Measurements from ENCODE around the gene LDLRAD3. TPM values are rescaled to one million over a fixed set of nuclear protein-coding genes. Genes with fewer than 3 reads are reported as not detected.

LDLRAD3 gene
- total RNA-seq, 2 donors from 2014 or later: 19.2 to 30.6 TPM

DNA sequence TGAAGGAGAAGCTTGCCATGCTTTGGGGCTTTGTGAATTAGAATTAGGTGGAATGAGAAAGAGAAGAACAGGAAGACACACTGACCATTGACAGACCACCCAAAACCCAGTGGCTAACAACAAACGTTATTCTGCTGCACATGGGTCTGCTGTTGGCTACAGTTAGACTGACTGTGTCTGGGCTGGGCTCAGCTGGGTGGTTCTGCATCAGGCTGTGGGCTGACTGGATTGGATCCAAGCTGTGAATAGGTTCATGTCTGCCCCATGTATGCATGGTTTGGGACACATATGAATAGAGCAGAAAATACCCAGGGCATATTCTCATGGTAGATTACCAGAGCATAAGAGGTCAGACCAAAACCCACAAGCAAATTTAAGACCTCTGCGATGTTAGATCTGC, 11.7 kb upstream of the LDLRAD3 start:
- Histone ChIP-seq H3K4me1 (ENCODE audit: control insufficient read depth, insufficient read depth, low read length) (no peaks in the 10 kb centered on the region), H3K27me3 (ENCODE audit: control insufficient read depth, insufficient read depth, low read length, poor library complexity, severe bottlenecking) (no peaks in the 10 kb centered on the region), H3K4me3 (ENCODE audit: low read length) (no peak overlapping the region), H3K27ac (ENCODE audit: low read depth, low read length) (no peak overlapping the region), H3K9me3 (ENCODE audit: control insufficient read depth, low read length) (peaks cover 4% of the 10 kb centered on the region), H3K36me3 (ENCODE audit: control insufficient read depth, insufficient read depth, low read length) (no peaks in the 10 kb centered on the region), H3K9ac (ENCODE audit: extremely low read depth, low read length, poor library complexity, severe bottlenecking) (no peak overlapping the region)
- no peaks in the 10 kb centered on the region for H3K36me3 Mint-ChIP-seq (ENCODE audit: low read depth)
- no peak overlapping the region for H3K4me3 Mint-ChIP-seq
- peaks cover 6% of the 10 kb centered on the region for H3K27me3 Mint-ChIP-seq (ENCODE audit: insufficient read depth)
- H3K4me1 Mint-ChIP-seq: peaks cover 5% of the 10 kb centered on the region
- WGBS, 2 experiments (ENCODE audit: insufficient coverage in 1 of 2, insufficient read length in 1 of 2): 91 to 100% methylated on average over 1 to 2 of the region's 2 CpGs
- no peaks in the 10 kb centered on the region for H3K9me3 Mint-ChIP-seq
- no peak overlapping the region for H3K27ac Mint-ChIP-seq
- TF ChIP-seq, protein P1, sequence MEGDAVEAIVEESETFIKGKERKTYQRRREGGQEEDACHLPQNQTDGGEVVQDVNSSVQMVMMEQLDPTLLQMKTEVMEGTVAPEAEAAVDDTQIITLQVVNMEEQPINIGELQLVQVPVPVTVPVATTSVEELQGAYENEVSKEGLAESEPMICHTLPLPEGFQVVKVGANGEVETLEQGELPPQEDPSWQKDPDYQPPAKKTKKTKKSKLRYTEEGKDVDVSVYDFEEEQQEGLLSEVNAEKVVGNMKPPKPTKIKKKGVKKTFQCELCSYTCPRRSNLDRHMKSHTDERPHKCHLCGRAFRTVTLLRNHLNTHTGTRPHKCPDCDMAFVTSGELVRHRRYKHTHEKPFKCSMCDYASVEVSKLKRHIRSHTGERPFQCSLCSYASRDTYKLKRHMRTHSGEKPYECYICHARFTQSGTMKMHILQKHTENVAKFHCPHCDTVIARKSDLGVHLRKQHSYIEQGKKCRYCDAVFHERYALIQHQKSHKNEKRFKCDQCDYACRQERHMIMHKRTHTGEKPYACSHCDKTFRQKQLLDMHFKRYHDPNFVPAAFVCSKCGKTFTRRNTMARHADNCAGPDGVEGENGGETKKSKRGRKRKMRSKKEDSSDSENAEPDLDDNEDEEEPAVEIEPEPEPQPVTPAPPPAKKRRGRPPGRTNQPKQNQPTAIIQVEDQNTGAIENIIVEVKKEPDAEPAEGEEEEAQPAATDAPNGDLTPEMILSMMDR (conservative IDR thresholded peaks at IDR 0.05): no peak
- DNase-seq: no peak

DNA sequence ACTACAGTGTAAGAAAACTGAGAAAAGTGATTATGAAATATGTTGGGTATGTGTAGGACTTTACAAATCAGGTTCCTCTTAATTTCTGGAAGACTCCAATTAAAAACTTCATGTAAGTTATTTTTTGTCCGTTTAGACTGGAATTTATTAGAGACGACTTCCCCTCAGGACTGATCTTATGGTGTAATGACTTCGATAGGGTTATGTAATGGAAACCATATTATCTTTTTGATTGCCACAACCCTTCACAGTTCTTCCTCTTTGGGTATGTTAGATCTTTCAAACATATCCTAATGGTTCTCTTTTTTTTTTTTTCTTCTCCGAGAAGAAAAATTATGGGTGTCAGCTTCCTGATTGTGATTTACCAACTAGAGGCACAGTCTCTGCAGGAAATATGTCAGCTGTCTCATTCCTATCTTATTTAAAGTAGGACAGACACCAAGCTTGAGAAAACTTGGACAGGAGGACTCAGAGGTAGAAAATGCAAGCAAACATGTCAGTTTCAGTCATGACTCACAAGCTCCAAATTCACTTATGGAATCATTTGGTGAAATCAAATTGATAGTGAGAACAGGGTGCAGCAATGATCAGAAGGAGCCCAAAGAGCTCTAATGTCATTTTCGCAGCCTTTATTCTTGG, 11.1 kb upstream of the LDLRAD3 start:
- Mint-ChIP-seq H3K27ac (no peak overlapping the region), H3K4me3 (no peak overlapping the region), H3K9me3 (no peaks in the 10 kb centered on the region), H3K36me3 (ENCODE audit: low read depth) (no peaks in the 10 kb centered on the region), H3K4me1 (peaks cover 12% of the 10 kb centered on the region), H3K27me3 (ENCODE audit: insufficient read depth) (peaks cover 10% of the 10 kb centered on the region)
- no peak overlapping the region for H3K27ac ChIP-seq (ENCODE audit: low read depth, low read length)
- no peaks in the 10 kb centered on the region for H3K4me1 ChIP-seq (ENCODE audit: control insufficient read depth, insufficient read depth, low read length)
- TF ChIP-seq, protein P1 (conservative IDR thresholded peaks at IDR 0.05): no peak
- peaks cover 4% of the 10 kb centered on the region for H3K9me3 ChIP-seq (ENCODE audit: control insufficient read depth, low read length)
- no peaks in the 10 kb centered on the region for H3K36me3 ChIP-seq (ENCODE audit: control insufficient read depth, insufficient read depth, low read length)
- H3K27me3 ChIP-seq (ENCODE audit: control insufficient read depth, insufficient read depth, low read length, poor library complexity, severe bottlenecking): no peaks in the 10 kb centered on the region
- no peak for DNase-seq
- 88 to 100% methylated on average over 4 to 5 of the region's 5 CpGs for whole genome bisulfite sequencing, 2 experiments (ENCODE audit: insufficient coverage in 1 of 2, insufficient read length in 1 of 2)
- H3K9ac ChIP-seq (ENCODE audit: extremely low read depth, low read length, poor library complexity, severe bottlenecking): no peak overlapping the region
- H3K4me3 ChIP-seq (ENCODE audit: low read length): no peak overlapping the region

DNA sequence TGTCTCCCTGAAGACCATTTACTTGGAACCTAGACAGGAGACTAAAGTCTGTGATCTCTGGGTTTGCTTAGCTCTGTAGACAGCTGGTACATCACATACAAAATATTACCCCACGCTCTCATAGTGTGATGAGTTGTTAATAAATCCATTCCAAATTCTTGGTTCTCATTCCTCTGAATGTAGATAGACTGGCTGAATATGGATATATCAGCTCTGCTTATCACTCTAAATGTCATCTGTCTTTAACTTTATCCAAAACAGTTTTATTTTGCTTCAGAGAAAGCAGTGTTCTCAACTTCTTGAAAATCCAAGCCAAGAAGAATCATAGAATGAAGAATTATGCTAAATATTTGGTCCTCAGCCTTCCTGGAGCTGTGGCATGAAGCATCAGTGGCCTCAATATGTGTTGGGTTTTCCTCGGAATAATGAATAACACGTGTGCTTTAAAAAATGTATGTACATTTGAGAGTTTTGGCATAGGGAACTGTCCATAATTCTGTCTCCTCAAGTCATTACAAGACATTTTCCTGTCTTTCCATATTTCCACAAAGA, 10.5 kb upstream of the LDLRAD3 start:
- Histone ChIP-seq H3K4me1 (ENCODE audit: control insufficient read depth, insufficient read depth, low read length) (no peaks in the 10 kb centered on the region), H3K36me3 (ENCODE audit: control insufficient read depth, insufficient read depth, low read length) (no peaks in the 10 kb centered on the region), H3K4me3 (ENCODE audit: low read length) (no peak overlapping the region), H3K27me3 (ENCODE audit: control insufficient read depth, insufficient read depth, low read length, poor library complexity, severe bottlenecking) (no peaks in the 10 kb centered on the region), H3K27ac (ENCODE audit: low read depth, low read length) (no peak overlapping the region), H3K9me3 (ENCODE audit: control insufficient read depth, low read length) (peaks cover 4% of the 10 kb centered on the region), H3K9ac (ENCODE audit: extremely low read depth, low read length, poor library complexity, severe bottlenecking) (no peak overlapping the region)
- H3K36me3 Mint-ChIP-seq (ENCODE audit: low read depth): no peaks in the 10 kb centered on the region
- H3K4me3 Mint-ChIP-seq: no peak overlapping the region
- WGBS, 2 experiments (ENCODE audit: insufficient coverage in 1 of 2, insufficient read length in 1 of 2): 86% methylated on average over 2 of the region's 3 CpGs; no CpG with 5 or more reads in 1 of the 2 experiments
- no peak for DNase-seq
- H3K4me1 Mint-ChIP-seq: peaks cover 17% of the 10 kb centered on the region
- no peak overlapping the region for H3K27ac Mint-ChIP-seq
- H3K9me3 Mint-ChIP-seq: no peaks in the 10 kb centered on the region
- TF ChIP-seq, protein P1 (conservative IDR thresholded peaks at IDR 0.05): no peak
- peaks cover 10% of the 10 kb centered on the region for H3K27me3 Mint-ChIP-seq (ENCODE audit: insufficient read depth)
